BE2C (cell line): ENCODE measurements around the gene CCDC50.

Experiments
- DNase-seq: peaks from one replicate; pipeline ENCODE4 v3.0.0-alpha.2; 2020
- H3K27me3 ChIP-seq: fragments of 250-450 bp; sonication (Bioruptor Pico); 2 replicates; pipeline ENCODE4 v1.5.1; 2020; ENCODE audit warnings: mild to moderate bottlenecking
- H3K36me3 ChIP-seq: fragments of 250-450 bp; sonication (Bioruptor Pico); 2 replicates; pipeline ENCODE4 v1.5.1; 2020; ENCODE audit warnings: mild to moderate bottlenecking
- H3K4me1 ChIP-seq: fragments of 250-450 bp; sonication (Bioruptor Pico); 2 replicates; pipeline ENCODE4 v1.5.1; 2020
- H3K4me3 ChIP-seq: 2 replicates; pipeline ENCODE4 v1.5.1; 2011; ENCODE audit warnings: low read depth, low read length
- H3K9me3 ChIP-seq: fragments of 250-450 bp; sonication (Bioruptor Pico); 2 replicates; pipeline ENCODE4 v1.5.1; 2020
- CTCF ChIP-seq: IDR thresholded peaks from 2 replicates; pipeline ENCODE4 v1.5.1; 2012; ENCODE audit warnings: mild to moderate bottlenecking, low read depth, low read length

The CCDC50 gene

GRCh38 chr3:191290311-191291025 lies 38.7 kb upstream of the CCDC50 start:
- no peak for DNase-seq
- TF ChIP-seq CTCF = no peak
- H3K4me1 ChIP-seq = no peaks in the 10 kb centered on the region
- no peaks in the 10 kb centered on the region for H3K27me3 ChIP-seq
- no peak overlapping the region for H3K4me3 ChIP-seq
- H3K36me3 ChIP-seq = no peaks in the 10 kb centered on the region
- no peaks in the 10 kb centered on the region for H3K9me3 ChIP-seq

- Histone ChIP-seq H3K4me1 (no peaks in the 10 kb centered on the region), H3K27me3 (no peaks in the 10 kb centered on the region), H3K4me3 (no peak overlapping the region), H3K9me3 (no peaks in the 10 kb centered on the region), H3K36me3 (no peaks in the 10 kb centered on the region)
- no peak for TF ChIP-seq CTCF
- no peak for DNase-seq
These were observed 36.8 kb upstream of the CCDC50 start for GRCh38 chr3:191292243-191293015.

GRCh38 chr3:191294291-191294690 lies 34.9 kb upstream of the CCDC50 start:
- no peak for TF ChIP-seq CTCF
- Histone ChIP-seq H3K9me3 (no peaks in the 10 kb centered on the region), H3K4me1 (no peaks in the 10 kb centered on the region), H3K36me3 (no peaks in the 10 kb centered on the region), H3K27me3 (no peaks in the 10 kb centered on the region), H3K4me3 (no peak overlapping the region)
- no peak for DNase-seq

GRCh38 chr3:191296041-191296541 lies 33.1 kb upstream of the CCDC50 start:
- no peaks in the 10 kb centered on the region for H3K4me1 ChIP-seq
- no peak overlapping the region for H3K4me3 ChIP-seq
- no peaks in the 10 kb centered on the region for H3K27me3 ChIP-seq
- H3K36me3 ChIP-seq = no peaks in the 10 kb centered on the region
- DNase-seq = no peak
- TF ChIP-seq CTCF = no peak
- no peaks in the 10 kb centered on the region for H3K9me3 ChIP-seq

- no peak for DNase-seq
- no peaks in the 10 kb centered on the region for H3K27me3 ChIP-seq
- H3K4me1 ChIP-seq = no peaks in the 10 kb centered on the region
- TF ChIP-seq CTCF = no peak
- H3K4me3 ChIP-seq = no peak overlapping the region
- H3K9me3 ChIP-seq = no peaks in the 10 kb centered on the region
- H3K36me3 ChIP-seq = no peaks in the 10 kb centered on the region
These were observed 30.3 kb upstream of the CCDC50 start for GRCh38 chr3:191298846-191299245.

GRCh38 chr3:191300422-191300821 lies 28.8 kb upstream of the CCDC50 start:
- no peak overlapping the region for H3K4me3 ChIP-seq
- no peaks in the 10 kb centered on the region for H3K27me3 ChIP-seq
- no peaks in the 10 kb centered on the region for H3K9me3 ChIP-seq
- no peaks in the 10 kb centered on the region for H3K36me3 ChIP-seq
- DNase-seq = no peak
- no peak for TF ChIP-seq CTCF
- H3K4me1 ChIP-seq = no peaks in the 10 kb centered on the region
